HUES48 (cell line): ENCODE measurements around the gene KRT14.

Source experiments
- H3K27ac ChIP-seq: one replicate; pipeline ENCODE4 v1.7.0; 2013; ENCODE audit warnings: low read depth, low read length, inconsistent platforms
- H3K27me3 ChIP-seq: 2 replicates; pipeline ENCODE4 v1.6.1; 2013; ENCODE audit warnings: mild to moderate bottlenecking, low read length; ENCODE audit not compliant: control insufficient read depth, insufficient read depth
- H3K36me3 ChIP-seq: 2 replicates; pipeline ENCODE4 v1.6.1; 2013; ENCODE audit warnings: low read length; ENCODE audit not compliant: control insufficient read depth, insufficient read depth
- H3K4me1 ChIP-seq: 2 replicates; pipeline ENCODE4 v1.6.1; 2013; ENCODE audit warnings: mild to moderate bottlenecking, low read length; ENCODE audit not compliant: control insufficient read depth, insufficient read depth
- H3K4me3 ChIP-seq: 2 replicates; pipeline ENCODE4 v1.5.1; 2013; ENCODE audit warnings: mild to moderate bottlenecking, low read depth, low read length
- H3K9ac ChIP-seq: 2 replicates; pipeline ENCODE4 v1.6.1; 2013; ENCODE audit warnings: mild to moderate bottlenecking, low read depth, low read length, moderate library complexity
- H3K9me3 ChIP-seq: 2 replicates; pipeline ENCODE4 v1.6.1; 2013; ENCODE audit warnings: low read length; ENCODE audit not compliant: control insufficient read depth, insufficient read depth

Gene KRT14

GRCh38 chr17:41532947-41533570 lies 53.6 kb downstream of the KRT14 start:
- peaks cover 15% of the 10 kb centered on the region for H3K4me1 ChIP-seq
- no peak overlapping the region for H3K4me3 ChIP-seq
- H3K27me3 ChIP-seq, result no peaks in the 10 kb centered on the region
- H3K36me3 ChIP-seq, result no peaks in the 10 kb centered on the region
- no peak overlapping the region for H3K9ac ChIP-seq
- H3K27ac ChIP-seq, result no peak overlapping the region
- no peaks in the 10 kb centered on the region for H3K9me3 ChIP-seq
